ENCODE data around the gene DNAJC7. TPM values are rescaled to one million over a fixed set of nuclear protein-coding genes. Genes with fewer than 3 reads are reported as not detected.

The DNAJC7 gene
- total and polyA plus RNA-seq, 9 of the 15 experiments (the other 6 are each of a cell fraction or from before 2014, with no cell fraction given): 85.8 to 262 (median 157) TPM

- TF ChIP-seq, protein P1, sequence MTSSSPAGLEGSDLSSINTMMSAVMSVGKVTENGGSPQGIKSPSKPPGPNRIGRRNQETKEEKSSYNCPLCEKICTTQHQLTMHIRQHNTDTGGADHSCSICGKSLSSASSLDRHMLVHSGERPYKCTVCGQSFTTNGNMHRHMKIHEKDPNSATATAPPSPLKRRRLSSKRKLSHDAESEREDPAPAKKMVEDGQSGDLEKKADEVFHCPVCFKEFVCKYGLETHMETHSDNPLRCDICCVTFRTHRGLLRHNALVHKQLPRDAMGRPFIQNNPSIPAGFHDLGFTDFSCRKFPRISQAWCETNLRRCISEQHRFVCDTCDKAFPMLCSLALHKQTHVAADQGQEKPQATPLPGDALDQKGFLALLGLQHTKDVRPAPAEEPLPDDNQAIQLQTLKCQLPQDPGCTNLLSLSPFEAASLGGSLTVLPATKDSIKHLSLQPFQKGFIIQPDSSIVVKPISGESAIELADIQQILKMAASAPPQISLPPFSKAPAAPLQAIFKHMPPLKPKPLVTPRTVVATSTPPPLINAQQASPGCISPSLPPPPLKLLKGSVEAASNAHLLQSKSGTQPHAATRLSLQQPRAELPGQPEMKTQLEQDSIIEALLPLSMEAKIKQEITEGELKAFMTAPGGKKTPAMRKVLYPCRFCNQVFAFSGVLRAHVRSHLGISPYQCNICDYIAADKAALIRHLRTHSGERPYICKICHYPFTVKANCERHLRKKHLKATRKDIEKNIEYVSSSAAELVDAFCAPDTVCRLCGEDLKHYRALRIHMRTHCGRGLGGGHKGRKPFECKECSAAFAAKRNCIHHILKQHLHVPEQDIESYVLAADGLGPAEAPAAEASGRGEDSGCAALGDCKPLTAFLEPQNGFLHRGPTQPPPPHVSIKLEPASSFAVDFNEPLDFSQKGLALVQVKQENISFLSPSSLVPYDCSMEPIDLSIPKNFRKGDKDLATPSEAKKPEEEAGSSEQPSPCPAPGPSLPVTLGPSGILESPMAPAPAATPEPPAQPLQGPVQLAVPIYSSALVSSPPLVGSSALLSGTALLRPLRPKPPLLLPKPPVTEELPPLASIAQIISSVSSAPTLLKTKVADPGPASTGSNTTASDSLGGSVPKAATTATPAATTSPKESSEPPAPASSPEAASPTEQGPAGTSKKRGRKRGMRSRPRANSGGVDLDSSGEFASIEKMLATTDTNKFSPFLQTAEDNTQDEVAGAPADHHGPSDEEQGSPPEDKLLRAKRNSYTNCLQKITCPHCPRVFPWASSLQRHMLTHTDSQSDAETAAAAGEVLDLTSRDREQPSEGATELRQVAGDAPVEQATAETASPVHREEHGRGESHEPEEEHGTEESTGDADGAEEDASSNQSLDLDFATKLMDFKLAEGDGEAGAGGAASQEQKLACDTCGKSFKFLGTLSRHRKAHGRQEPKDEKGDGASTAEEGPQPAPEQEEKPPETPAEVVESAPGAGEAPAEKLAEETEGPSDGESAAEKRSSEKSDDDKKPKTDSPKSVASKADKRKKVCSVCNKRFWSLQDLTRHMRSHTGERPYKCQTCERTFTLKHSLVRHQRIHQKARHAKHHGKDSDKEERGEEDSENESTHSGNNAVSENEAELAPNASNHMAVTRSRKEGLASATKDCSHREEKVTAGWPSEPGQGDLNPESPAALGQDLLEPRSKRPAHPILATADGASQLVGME (CRISPR knock-in tag; IDR thresholded peaks at IDR 0.05): no peak
- TF ChIP-seq PYGO2 (tag; IDR thresholded peaks at IDR 0.05): no peak
- TF ChIP-seq RNF219 (CRISPR knock-in tag; IDR thresholded peaks at IDR 0.05): no peak
- TF ChIP-seq SREBF1 (IDR thresholded peaks at IDR 0.05; ENCODE audit: borderline replicate concordance, low read depth, low read length): no peak
- no peak for TF ChIP-seq ZBTB34 (CRISPR knock-in tag; IDR thresholded peaks at IDR 0.05)
- TF ChIP-seq POLR3A (IDR thresholded peaks at IDR 0.05; ENCODE audit: borderline replicate concordance, extremely low read depth, insufficient read depth, insufficient read length): no peak
- no peak for TF ChIP-seq BHLHE40 (IDR thresholded peaks at IDR 0.05; ENCODE audit: low read length)
- TF ChIP-seq CEBPB (tag; IDR thresholded peaks at IDR 0.05): no peak
- TF ChIP-seq ARID3A (IDR thresholded peaks at IDR 0.05; ENCODE audit: borderline replicate concordance, low read depth, low read length): no peak
- TF ChIP-seq GABPB1 (CRISPR knock-in tag; IDR thresholded peaks at IDR 0.05): no peak
- TF ChIP-seq PCBP2 (IDR thresholded peaks at IDR 0.05; ENCODE audit: low read depth, low read length, poor library complexity, severe bottlenecking): no peak
- TF ChIP-seq TEAD1 (CRISPR knock-in tag; IDR thresholded peaks at IDR 0.05): no peak
- no peak for TF ChIP-seq SMARCA4 (IDR thresholded peaks at IDR 0.05)
- TF ChIP-seq, protein P2, sequence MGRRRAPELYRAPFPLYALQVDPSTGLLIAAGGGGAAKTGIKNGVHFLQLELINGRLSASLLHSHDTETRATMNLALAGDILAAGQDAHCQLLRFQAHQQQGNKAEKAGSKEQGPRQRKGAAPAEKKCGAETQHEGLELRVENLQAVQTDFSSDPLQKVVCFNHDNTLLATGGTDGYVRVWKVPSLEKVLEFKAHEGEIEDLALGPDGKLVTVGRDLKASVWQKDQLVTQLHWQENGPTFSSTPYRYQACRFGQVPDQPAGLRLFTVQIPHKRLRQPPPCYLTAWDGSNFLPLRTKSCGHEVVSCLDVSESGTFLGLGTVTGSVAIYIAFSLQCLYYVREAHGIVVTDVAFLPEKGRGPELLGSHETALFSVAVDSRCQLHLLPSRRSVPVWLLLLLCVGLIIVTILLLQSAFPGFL (CRISPR knock-in tag; IDR thresholded peaks at IDR 0.05): no peak
- no peak for TF ChIP-seq STAG1 (CRISPR knock-in tag; IDR thresholded peaks at IDR 0.05; ENCODE audit: borderline replicate concordance)
Measured at GRCh38 chr17:42050393-42051012, 33.3 kb upstream of the DNAJC7 start, which contains the start of gene C17orf113 (continued).
